ENCODE results near the gene NFIC. TPM values are rescaled to one million over a fixed set of nuclear protein-coding genes. Genes with fewer than 3 reads are reported as not detected.
"Not testable (repeated sequence)": the region's sequence is repeated elsewhere in the genome, so short reads cannot be mapped to it uniquely, and the experiment has no call there.

The NFIC gene
- total RNA-seq, 1 donor from 2014 or later, result 11.9 TPM

DNA sequence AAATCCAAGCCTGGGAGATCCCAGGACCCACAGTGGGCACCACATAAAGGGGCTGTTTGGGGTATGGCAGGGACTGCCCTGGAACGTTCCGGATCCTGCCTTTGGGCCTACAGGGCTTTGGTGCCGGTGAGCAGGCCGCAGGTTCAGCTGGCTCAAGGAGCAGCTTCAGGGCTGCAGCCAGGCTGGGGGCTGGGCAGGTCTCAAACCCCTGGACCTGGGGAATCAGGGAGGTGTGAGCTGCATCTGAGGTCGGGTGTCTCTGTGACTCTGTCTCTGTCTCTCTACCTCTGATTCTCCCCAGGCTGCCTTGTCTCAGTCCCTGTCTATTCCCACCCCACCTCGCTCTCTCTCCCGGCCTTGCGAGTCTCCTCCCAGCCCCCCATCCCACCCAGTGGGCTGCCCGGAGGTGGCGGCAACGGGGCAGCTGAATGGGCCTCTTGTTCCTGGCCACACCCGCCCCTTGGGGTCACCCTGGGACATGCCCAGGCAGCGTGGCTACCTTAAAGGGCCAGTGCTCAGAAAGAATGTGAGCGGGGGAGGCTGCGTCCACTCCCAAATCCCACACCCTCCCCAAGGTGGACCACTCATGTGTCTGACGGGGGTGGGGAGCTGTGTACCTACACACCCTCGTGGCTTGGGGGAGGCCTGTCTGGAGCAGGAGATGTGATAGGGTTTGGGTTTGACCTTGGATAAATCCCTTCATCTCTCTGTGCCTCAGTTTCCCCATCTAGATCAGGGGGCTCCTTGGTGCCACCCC lies 31.1 kb downstream of the NFIC start:
- DNase-seq (ENCODE audit: low read depth in 2 of 2), result no peak

DNA sequence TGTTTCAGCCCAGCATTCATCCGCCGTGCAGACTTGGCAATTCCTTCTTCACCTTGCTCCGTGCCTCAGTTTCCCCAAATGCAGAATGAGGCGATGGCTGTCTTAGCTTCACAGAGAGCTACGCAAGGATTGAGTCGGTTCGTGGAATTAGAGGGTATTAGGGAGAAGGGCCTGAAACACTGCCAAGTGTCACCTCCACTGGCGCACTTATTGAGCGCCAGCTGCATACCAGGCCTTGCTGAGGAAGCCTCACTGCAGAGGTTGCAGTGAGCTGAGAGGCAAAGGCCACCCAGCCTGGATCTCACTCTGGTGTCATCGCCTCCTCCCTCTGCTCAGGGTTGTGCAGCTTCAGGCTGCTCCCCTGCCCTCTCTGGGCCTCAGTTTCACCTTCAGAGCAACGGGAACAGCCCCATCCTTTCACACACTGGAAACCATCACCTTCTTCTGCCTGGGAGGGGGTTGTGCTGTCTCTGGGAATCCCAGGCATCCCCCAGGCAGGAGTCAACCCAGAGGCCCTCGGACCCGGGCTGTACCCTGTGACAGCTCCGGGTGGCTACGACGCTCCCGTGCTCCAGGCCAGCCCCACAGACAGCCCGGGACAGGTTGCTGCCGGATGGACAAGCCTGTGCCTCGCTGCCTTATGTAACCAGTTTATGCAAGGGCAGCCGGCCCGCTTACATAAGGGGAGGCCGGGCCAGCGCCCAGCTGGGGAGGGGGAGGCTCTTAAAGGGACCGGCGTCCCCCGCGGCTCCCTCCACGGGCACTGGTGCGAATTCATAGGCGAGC lies 31.9 kb downstream of the NFIC start:
- no peak for DNase-seq (ENCODE audit: low read depth in 2 of 2)

DNA sequence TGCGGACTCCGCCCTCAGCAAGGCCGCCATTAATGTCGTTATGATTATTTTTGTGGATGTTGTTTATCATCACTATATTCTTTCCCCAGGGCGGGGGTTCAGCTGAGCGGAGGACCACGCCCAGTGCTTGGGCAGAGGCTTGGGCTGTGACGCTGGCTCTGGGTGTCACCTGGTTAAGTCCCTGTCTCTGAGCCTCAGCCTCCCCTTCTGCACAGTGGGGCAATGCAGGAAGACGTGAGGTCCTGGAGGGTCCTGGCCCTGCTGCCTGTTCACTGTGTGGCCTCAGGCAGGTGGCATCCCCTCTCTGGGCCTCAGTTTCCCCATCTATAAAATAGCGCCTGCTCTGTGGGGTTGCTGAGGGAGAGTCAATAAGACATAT lies 32.5 kb downstream of the NFIC start:
- no peak for DNase-seq (ENCODE audit: low read depth in 2 of 2)

DNA sequence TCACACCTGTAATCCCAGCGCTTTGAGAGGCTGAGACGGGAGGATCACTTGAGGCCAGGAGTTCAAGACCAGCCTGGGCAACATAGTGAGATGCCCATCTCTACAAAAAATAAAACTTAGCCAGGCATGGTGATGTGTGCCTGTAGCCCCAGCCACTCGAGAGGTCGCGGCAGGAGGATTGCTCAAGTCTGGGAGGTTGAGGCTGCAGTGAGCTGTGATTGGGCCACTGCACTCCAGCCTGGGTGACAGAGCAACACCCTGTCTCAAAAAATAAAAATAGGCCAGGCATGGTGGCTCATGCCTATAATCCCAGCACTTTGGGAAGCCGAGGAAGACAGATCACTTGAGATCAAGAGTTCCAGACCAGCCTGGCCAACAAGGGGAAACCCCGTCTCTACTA lies 32.9 kb downstream of the NFIC start:
- DNase-seq (ENCODE audit: low read depth in 2 of 2), result not testable (repeated sequence)

DNA sequence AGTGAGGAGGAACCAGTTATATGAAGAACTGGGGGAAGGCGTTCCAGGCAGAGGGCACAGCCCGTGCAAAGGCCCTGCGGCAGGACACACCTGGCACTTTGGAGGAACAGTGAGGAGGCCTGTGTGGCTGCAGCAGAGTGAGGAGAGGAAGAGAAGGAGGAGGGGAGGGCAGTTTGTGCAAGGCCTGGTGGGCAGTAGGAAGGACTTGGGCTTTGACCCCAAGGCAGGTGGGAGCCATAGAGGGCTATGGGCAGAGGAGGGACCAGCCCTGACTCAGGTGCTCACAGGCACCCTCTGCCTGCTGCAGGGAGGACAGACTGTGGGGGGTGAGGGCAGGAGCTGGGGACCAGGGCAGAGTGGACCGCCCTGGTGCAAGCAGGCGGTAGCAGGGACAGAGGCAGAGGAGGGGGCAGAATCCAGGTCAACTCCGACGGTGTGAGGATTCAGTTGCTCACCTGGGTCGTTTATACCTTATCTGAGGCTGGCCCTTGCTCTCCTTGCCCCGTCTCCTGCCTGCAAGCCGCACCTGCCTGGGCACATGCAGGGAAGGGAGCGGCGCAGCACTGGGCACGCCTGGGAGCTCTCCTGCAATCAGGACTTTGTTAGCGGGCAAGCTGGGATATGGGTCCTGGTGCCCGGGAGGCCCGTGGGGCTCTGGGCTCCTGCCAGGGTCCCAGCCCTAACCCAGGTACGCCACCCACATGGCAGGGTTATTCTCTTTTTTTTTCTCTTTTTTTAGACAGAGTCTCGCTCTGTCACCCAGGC lies 34.8 kb downstream of the NFIC start:
- DNase-seq (ENCODE audit: low read depth in 2 of 2), result no peak

DNA sequence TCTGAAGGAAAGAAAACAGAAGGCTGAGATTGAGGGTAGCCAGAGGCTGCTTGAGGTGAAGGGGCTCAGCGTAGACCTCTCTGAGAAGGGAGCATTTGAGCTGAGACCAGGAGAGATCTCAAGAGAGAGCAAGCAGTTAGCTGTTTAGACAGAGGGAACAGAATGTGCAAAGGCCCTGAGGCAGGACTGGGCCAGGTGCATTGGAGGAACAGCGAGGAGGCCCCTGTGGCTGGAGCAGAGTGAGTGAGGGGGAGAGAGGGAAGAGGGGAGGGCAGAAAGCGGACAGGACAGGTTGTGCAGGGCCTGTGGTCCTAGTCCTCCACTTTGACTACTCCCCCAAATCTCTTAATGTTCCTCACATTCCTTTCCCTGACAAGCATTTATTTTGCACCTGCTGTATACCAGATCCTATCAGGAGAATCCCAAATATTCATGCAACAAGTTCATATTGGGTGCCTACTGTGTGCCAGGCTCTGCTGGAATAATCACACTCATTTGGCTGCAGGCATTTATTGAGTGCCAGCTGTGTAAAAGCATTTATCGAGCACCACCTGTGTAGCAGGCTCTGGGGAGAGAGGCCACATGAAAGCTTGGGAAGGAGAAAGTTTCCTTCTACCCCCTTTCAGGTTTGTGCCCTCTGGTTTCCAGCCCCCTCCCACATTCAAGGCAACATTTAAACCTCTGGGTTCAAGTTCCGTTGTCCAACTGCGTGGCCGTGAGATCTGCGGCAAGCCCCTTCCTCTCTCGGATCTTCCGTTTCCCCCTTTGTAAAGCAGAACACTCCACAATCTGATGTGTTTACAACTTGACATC lies 36.5 kb downstream of the NFIC start:
- DNase-seq (ENCODE audit: low read depth in 2 of 2), result no peak

DNA sequence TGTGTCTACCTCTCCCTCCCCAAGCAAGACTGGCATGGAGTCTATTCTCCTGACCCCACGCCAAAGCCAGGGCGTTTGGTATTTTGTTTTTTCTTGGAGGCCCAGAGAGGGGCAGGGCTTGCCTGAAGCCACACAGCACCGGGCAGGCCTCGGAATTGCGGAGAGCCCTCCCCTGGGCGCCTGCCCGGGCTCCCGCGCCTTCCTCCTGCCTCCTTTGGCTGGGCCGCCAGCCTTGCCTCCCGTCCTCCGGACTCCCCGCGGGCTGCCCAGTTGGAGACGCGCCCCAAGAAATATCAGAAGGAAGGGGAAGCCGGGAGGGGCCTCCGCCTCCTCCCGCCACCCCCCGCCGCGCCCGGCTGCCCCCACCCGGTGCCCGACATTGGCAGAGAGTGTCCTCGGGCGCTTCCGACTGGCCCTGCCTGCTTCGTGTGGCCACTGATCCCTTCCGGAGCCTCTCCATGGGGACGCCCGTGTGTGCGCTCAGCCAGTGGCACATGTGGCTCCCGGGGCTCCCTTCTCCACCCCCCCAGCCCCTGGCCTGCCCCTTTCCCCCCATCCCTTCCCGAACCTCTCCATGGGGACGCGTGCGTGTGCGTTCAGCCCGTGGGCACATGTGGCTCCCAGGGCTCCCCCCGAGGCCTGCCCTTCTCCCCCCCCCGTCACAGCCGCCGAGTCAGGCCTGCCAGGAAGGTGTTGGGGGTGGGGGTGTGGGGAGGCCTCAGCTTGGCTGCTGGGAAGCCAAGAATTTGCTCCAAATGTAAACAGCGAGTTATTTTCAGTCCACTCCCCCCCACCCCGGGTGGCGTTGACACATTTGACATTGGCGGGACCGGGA lies 37.3 kb downstream of the NFIC start:
- DNase-seq (ENCODE audit: low read depth in 2 of 2), result peak; percentile 57 to 88

DNA sequence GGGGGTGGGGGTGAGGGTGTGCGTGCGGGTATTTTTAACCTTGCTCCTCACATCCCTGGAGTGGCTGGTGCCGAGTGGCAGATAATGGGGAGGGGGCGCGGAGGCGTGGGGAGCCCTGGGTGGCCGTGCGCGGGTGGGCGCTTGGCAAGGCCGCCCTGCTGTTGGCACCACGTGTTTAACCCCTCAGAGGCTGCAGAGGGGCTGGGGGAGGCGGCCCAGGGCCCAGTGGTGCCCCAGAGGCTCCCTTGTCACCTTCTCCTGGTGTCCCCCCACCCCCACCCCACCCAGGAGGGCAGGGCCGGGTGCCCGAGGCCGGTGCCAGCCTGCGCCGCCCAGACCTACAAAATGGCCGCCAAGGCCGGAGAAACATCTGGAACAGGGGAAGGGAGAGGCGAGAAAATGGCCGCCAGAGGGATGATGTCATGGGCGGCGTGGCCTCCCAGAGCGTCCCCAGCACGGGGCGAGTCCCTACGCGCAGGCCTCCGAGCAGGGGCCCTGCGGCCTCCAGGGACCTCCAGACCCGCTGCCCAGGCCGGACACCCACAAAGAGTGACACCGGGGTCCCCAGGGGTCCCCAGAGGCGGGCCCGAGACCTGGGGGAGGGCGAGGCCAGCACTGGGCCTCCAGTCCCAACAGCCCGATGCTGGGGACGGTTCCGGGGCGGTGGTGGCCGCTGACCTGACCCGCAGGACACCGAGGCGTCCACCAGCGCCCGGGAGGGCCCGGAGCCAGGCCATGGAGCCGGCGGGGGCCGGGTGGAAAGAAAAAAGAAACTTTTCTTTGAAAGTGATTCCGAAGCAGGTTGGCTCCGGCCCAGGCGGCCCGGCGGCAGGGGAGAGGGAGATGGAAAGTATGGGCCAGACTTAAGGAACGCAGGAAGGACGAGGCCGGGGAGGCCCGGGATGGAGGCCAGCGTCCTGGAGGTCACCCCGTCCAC lies 38.2 kb downstream of the NFIC start:
- DNase-seq (ENCODE audit: low read depth in 2 of 2), result peak; percentile 84 to 91

DNA sequence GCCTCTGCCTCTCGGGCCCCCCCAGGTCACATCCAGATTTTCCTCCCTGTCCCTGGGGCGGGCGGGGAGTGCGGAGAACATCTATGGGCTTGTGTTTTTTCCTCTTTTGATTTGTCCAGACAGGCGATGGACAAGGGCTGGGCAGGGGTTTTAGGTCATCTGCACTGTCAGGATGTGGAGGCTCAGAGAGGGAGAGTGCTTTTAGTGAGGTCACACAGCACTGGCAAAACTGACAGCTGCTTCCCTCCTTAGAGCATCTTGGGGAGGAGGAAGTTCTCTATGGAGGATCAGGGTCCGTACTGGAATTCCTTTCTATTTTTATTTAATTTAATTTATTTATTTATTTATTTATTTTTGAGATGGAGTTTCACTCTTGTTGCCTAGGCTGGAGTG lies 38.9 kb downstream of the NFIC start:
- DNase-seq (ENCODE audit: low read depth in 2 of 2), result no peak

DNA sequence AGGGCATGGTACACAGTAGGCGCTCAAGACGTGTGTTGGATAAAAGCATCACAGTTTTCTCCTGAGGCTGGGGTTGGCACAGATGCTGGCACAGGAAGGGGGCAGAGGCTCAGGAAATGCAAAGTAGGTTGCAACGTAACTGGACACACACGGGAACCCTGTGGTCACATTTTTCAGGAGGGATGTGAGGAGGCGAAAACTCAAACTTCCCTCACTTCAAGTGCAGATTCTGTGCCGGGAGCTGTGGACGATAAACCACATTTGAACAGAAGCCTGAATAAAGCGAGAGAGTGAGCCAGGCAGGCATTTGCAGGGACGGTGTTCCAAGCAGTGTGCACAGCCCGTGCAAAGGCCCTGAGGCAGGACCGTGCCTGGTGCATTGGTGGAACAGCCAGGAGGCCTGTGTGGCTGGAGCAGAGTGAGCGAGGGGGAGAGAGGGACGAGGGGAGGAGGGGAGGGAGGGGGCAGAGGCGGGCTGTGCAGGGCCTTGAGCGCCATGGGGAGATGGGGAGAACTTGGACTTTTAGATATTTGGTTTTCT lies 40.3 kb downstream of the NFIC start:
- DNase-seq (ENCODE audit: low read depth in 2 of 2), result no peak

DNA sequence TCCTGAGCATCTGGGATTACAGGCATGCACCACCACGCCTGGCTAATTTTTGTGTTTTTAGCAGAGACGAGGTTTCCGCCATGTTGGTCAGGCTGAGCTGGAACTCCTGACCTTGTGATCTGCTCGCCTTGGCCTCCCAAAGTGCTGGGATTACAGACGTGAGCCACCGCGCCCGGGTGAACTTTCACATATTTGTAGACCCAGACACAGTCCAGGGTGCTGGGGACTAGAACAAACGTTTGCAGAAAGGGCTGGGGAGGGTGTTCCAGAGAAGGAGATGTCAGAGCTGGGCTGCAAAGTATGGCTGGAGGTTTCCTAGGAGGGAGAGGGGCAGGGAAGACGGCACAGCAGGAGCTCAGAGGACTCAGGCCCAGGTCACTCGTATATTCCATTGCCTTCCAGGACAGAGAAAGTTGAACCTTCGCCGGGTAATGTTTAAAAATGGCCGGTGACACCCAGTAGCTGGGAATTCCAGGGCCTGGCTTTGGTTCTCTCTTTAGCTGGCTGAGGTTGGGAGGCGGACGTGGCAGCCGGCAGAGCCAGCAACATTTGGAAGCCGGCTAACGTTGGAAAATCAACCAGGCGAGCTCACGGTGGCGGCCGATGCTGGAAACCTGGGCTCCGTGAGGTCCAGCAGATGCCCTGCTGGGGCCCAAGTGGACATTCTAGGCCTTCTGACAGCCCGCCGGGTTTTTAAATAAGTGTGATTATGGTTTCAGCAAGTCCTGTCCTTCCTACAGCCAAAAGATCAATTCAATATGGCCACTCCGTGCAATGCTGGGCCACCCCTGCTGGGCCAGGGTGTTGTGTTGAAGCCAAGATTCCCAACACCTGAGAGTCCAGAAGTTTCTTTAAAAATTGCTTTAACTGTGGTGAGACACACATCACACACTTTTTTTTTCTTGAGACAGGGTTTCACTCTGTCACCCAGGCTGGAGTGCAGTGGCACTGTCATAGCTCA lies 41.5 kb downstream of the NFIC start:
- no peak for DNase-seq (ENCODE audit: low read depth in 2 of 2)

DNA sequence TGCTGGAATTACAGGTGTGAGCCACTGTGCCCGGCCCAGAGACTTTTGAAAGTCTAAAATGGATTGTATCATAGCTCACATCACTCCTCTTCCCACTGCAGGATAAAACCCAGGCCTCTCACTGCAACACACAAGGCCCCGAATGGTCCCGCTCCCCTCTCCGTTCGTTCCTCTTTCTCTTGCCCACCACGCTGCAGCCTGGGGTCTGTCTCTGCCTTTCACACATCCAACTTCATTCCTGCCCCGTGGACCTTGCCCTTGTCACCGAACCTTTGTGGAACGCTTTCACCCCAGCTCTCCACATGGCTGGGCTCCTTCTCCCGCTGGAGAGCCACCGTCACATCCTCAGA lies 42.6 kb downstream of the NFIC start:
- DNase-seq (ENCODE audit: low read depth in 2 of 2), result no peak

DNA sequence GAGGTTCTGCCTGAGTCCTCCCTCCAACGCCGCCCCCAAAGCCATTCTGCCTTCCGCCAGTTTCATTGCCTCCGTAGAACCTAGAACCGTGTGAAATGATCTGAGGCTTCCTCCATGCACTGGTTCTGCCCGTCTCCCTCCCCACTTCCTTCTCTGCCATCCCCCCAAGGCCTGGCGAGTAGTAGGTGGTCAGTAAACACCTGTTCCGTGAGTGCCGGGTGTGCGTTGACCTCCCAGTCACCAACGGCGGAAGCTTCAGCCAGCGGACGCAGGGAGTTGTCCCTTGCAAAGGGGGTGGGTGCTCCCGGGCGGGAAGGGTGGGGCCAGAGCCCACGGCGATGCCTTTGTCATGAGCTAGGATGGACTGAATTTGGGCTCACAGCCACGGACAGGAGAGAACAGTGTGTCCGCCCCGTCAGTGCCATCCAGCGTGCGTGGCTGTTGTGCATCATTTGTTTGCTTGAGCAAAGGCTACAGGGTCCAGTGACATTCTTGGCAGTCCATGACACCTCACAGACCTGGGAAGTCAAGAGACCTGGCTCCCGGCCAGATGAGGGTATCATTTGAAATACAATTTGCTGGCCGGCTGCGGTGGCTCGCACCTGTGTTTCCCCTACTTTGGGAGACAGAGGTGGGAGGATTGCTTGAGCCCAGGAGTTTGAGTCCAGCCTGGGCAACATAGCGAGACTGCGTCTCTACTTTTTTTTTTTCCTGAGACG lies 43.1 kb downstream of the NFIC start:
- peak; percentile 52 to 53 for DNase-seq (ENCODE audit: low read depth in 2 of 2)

DNA sequence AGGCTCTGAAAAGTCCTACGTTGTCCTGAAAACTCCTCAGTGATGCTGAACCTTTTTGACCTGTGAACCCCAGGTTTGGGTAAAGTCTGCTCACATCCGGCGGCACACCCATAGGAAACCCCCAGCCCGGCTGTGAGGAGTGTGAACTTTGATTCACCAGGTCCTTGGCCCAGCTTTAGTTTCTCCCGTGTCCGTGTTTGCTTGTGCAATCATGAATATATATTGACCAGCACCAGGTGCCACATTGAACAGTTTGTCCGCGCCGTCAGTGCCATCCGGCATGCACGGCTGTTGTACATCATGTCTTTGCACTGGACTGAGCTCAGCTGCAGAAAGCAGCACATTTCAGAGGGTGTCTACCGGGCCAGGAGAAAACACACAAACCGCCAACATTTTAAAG lies 45.3 kb downstream of the NFIC start:
- DNase-seq (ENCODE audit: low read depth in 2 of 2), result no peak

DNA sequence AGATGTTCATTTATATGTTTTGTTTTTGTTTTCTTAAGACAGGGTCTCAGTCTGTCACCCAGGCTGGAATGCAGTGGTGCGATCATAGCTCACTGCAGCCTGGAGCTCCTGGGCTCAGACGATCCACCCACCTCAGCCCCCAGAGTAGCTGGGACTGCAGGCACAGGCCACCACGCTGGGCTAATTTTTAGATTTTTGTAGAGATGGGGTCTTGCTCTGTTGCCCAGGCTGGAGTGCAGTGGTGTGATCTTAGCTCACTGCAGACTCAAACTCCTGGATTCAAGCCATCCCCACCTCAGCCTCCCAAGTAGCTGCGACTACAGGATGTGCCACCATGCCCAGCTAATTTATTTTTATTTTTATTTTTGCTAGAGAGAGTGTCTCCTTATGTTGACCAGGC lies 45.7 kb downstream of the NFIC start:
- no peak for DNase-seq (ENCODE audit: low read depth in 2 of 2)

DNA sequence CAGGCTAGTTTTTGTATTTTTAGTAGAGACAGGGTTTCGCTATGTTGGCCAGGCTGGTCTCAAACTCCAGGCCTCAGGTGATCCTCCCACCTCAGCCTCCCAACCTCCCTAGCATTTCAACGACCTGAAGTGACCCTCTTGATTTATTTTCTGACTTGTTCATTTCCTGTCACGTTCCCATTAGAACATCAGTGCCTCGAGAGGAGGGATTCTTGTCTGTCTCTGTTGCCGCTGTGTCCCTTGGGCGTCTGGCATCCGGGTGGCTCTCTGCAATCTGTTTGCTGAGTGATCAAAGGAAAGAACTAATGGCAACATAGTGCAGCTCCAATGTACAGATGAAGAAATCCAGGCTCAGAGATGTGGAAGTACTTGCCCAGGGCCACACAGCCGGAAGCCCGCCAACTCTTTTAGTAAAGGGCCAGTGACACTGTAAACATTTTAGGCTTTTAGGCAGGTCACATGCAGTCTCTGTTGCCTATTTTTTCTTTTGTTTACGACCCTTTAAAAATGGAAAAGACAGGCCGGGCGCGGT lies 47.5 kb downstream of the NFIC start:
- DNase-seq (ENCODE audit: low read depth in 2 of 2), result no peak

DNA sequence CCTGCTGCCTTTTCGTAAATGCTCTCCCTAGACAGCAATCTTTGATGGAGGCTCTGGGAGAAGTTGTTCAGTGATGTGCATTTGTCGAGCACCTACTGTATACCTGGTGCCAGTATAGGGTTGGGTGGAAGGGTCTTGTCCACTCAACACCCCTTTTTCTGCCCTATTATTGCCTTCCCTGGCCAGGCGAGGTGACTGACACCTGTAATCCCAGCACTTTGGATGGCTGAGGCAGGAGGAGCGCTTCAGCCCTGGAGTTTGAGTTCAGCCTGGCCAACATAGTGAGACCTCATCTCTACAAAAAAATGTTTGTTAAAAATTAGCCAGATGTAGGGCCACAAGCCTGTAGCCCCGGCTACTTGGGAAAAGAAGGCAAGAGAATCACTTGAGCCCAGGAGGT lies 49.3 kb downstream of the NFIC start:
- DNase-seq (ENCODE audit: low read depth in 2 of 2), result no peak
